Endothelial cell of umbilical vein (primary cell): ENCODE data around the gene USF2. TPM values are rescaled to one million over a fixed set of nuclear protein-coding genes. Genes with fewer than 3 reads are reported as not detected.

Experiments
- BruUV-seq: library from RNA; stranded (reverse); fragments of 400-500 nt; replicated peaks from 2 replicates; lab custom pipeline; 2021; lab: Mats Ljungman, UMichigan
- CTCF ChIA-PET: fragments of 300-600, 350-600 bp; sonication (Branson Sonifier 250); formaldehyde crosslinking; loops from one replicate; lab custom pipeline; 2021; ENCODE audit warnings: antibody characterized with exemption, inconsistent platforms; lab: Charles Lee
- POLR2A ChIA-PET: fragments of 300-600, 350-600 bp; sonication (Branson Sonifier 250); formaldehyde crosslinking; loops from one replicate; lab custom pipeline; 2021; ENCODE audit warnings: antibody characterized with exemption, inconsistent platforms; lab: Charles Lee
- DNase-seq: peaks from one replicate; pipeline ENCODE4 v3.0.0-alpha.2; 2011; ENCODE audit warnings: low read depth, low spot score
- FAIRE-seq: peaks from 2 replicates; lab custom pipeline; 2011; peaks lifted over from hg19 to GRCh38; lab: Jason Lieb, UNC
- H2AFZ ChIP-seq: 2 replicates; pipeline ENCODE4 v1.6.0; 2012; ENCODE audit warnings: low read depth, low read length, control low read depth, inconsistent platforms
- H3K27ac ChIP-seq: 2 replicates; pipeline ENCODE4 v1.5.1; 2011; ENCODE audit warnings: low read depth, mild to moderate bottlenecking, control low read depth, low read length, moderate library complexity; ENCODE audit not compliant: insufficient read depth
- H3K27me3 ChIP-seq, 2 experiments: 2 replicates each; pipeline versions ENCODE4 v1.6.0 to v1.6.1; 2011; ENCODE audit warnings: low read length in 2 of 2, mixed read lengths in 1 of 2; ENCODE audit not compliant: control insufficient read depth in 2 of 2, insufficient read depth in 2 of 2
- H3K36me3 ChIP-seq, 2 experiments: 2 replicates in 1 of 2; 3 replicates in 1 of 2; pipeline ENCODE4 v1.5.1; 2011; ENCODE audit warnings: low read length in 2 of 2, mild to moderate bottlenecking in 1 of 2, moderate library complexity in 1 of 2; ENCODE audit not compliant: control insufficient read depth in 2 of 2, insufficient read depth in 2 of 2; ENCODE audit errors: extremely low read depth in 1 of 2
- H3K4me1 ChIP-seq: 3 replicates; pipeline ENCODE4 v1.5.1; 2011; ENCODE audit warnings: mild to moderate bottlenecking, low read length; ENCODE audit not compliant: control insufficient read depth, insufficient read depth; ENCODE audit errors: extremely low read depth
- H3K4me2 ChIP-seq: 2 replicates; pipeline ENCODE4 v1.6.1; 2011; ENCODE audit warnings: low read length, control low read depth, mixed read lengths; ENCODE audit not compliant: insufficient read depth
- H3K4me3 ChIP-seq, 3 experiments: fragments of 200-600 bp in 1 of 3; sonication (generic), shearing (Covaris generic) in 1 of 3; replicated peaks in 1 of 3; 2 replicates each; pipeline ENCODE4 v1.5.1; 2011 to 2016; ENCODE audit warnings: control low read depth in 3 of 3, low read length in 3 of 3, mild to moderate bottlenecking in 2 of 3, inconsistent platforms in 1 of 3, low read depth in 1 of 3, moderate library complexity in 1 of 3; ENCODE audit not compliant: insufficient read depth in 1 of 3
- H3K79me2 ChIP-seq: 2 replicates; pipeline ENCODE4 v1.6.0; 2012; ENCODE audit warnings: low read length, inconsistent platforms; ENCODE audit not compliant: control insufficient read depth, insufficient read depth
- H3K9ac ChIP-seq: replicated peaks from 2 replicates; pipeline ENCODE3; 2011; ENCODE audit warnings: low read length, control low read depth; ENCODE audit not compliant: insufficient read depth; ENCODE audit errors: extremely low read depth
- H3K9me1 ChIP-seq: replicated peaks from 3 replicates; pipeline ENCODE4 v1.6.0; 2011; ENCODE audit warnings: mild to moderate bottlenecking, low read length; ENCODE audit not compliant: control insufficient read depth, insufficient read depth; ENCODE audit errors: extremely low read depth
- H3K9me3 ChIP-seq: replicated peaks from 2 replicates; pipeline ENCODE4 v1.5.1; 2012; ENCODE audit warnings: low read length, inconsistent platforms; ENCODE audit not compliant: control insufficient read depth, insufficient read depth
- H4K20me1 ChIP-seq: replicated peaks from 2 replicates; pipeline ENCODE3; 2011; ENCODE audit warnings: mild to moderate bottlenecking, low read length; ENCODE audit not compliant: control insufficient read depth, insufficient read depth; ENCODE audit errors: extremely low read depth
- EZH2 ChIP-seq: IDR thresholded peaks from 2 replicates; pipeline ENCODE4 v1.6.1; 2012; ENCODE audit warnings: borderline replicate concordance, low read depth, mild to moderate bottlenecking, moderate library complexity, low read length, inconsistent platforms; ENCODE audit not compliant: severe bottlenecking
- GATA2 ChIP-seq: IDR thresholded peaks from 2 replicates; pipeline ENCODE4 v1.7.0; 2011; ENCODE audit warnings: low read depth, mild to moderate bottlenecking, moderate library complexity, mixed read lengths, low read length; ENCODE audit not compliant: insufficient read length, insufficient read depth
- JUN ChIP-seq: IDR thresholded peaks from 2 replicates; pipeline ENCODE4 v1.6.1; 2011; ENCODE audit warnings: borderline replicate concordance, low read depth; ENCODE audit not compliant: insufficient read length, insufficient read depth
- MYC ChIP-seq: IDR thresholded peaks from one replicate; pipeline ENCODE4 v1.6.1; 2011; ENCODE audit warnings: mild to moderate bottlenecking, low read depth, low read length
- POLR2A ChIP-seq: IDR thresholded peaks from 2 replicates; pipeline ENCODE4 v1.6.1; 2012; ENCODE audit warnings: low read depth, mild to moderate bottlenecking, control low read depth, low read length
- dilution Hi-C: fragments of 300-500 bp; cut with MboI; formaldehyde crosslinking; loops from one replicate; pipeline ENCODE4 v1.15.0; 2019; ENCODE audit warnings: low sequenced_read_pairs; ENCODE audit not compliant: extremely low pct_ligation_motif_present
- intact Hi-C: fragments of 100-400 bp; cut with micrococcal nuclease; formaldehyde crosslinking; loops from one replicate; pipeline ENCODE4 v1.10.0; 2022
- polyA plus RNA-seq, 4 experiments: library from polyadenylated mRNA; depleted of rRNA in 3 of 4; stranded (reverse) in 3 of 4; unstranded in 1 of 4; fragments of >200 nt; gene quantifications; 2 replicates each; pipeline versions ENCODE4 v1.2.1 to v1.2.3, GENCODE V29; 2011 to 2012; ENCODE audit warnings: missing spikeins in 1 of 4
- total RNA-seq: library from RNA; stranded (reverse); gene quantifications from 2 replicates; pipeline ENCODE4 v1.2.3, GENCODE V29; 2021

Gene USF2
- total and polyA plus RNA-seq, 2 donors (not counting 3 experiments of a cell fraction or from before 2014, with no cell fraction given) = 75.0 to 76.8 TPM

DNA sequence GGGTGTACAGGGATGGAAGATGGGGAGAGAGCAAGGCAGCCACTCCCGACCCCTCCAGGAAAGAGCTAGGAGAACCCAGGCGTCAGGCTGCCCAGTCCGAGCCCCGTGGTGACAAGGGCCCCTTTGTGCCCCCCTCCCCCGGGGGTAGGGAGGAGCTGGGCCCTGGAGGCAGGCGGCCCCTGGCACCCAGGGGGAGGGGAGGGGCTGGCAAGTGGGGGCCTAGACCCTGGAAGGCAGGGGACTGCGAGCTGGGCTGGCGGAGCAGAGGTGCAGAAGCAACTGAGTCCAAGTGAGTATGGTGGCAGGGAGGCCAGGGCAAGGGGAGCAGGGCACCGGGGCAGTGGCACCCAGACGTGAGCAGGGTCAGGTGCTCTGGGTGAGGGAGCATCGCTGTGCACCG lies 23.2 kb downstream of the USF2 start, which contains the start of gene MAG:
Gene MAG (plus strand): TSS at position 246 of the 400 bp plus-strand sequence. CDS start 3,248 bp downstream, outside the sequence.
- ChIA-PET POLR2A (no interaction called here), CTCF (no interaction called here)
- Histone ChIP-seq H3K36me3 (no peaks in the 10 kb centered on the region), H2AFZ (no peak within 1 kb of the TSS), H3K4me3 (no peak within 1 kb of the TSS), H3K9me3 (no peaks in the 10 kb centered on the region), H3K27ac (no peak within 1 kb of the TSS), H3K9ac (no peak within 1 kb of the TSS), H3K27me3 (no peaks in the 10 kb centered on the region), H3K79me2 (no peaks in the 10 kb centered on the region), H4K20me1 (no peaks in the 10 kb centered on the region), H3K4me1 (no peaks in the 10 kb centered on the region), H3K9me1 (no peaks in the 10 kb centered on the region), H3K4me2 (no peak within 1 kb of the TSS)
- intact Hi-C loops = no loop called here
- dilution Hi-C loops = no loop called here
- FAIRE-seq = no peak
- no peak for TF ChIP-seq JUN
- no peak for TF ChIP-seq MYC
- no TSS peak for BruUV-seq
- DNase-seq = no peak

DNA sequence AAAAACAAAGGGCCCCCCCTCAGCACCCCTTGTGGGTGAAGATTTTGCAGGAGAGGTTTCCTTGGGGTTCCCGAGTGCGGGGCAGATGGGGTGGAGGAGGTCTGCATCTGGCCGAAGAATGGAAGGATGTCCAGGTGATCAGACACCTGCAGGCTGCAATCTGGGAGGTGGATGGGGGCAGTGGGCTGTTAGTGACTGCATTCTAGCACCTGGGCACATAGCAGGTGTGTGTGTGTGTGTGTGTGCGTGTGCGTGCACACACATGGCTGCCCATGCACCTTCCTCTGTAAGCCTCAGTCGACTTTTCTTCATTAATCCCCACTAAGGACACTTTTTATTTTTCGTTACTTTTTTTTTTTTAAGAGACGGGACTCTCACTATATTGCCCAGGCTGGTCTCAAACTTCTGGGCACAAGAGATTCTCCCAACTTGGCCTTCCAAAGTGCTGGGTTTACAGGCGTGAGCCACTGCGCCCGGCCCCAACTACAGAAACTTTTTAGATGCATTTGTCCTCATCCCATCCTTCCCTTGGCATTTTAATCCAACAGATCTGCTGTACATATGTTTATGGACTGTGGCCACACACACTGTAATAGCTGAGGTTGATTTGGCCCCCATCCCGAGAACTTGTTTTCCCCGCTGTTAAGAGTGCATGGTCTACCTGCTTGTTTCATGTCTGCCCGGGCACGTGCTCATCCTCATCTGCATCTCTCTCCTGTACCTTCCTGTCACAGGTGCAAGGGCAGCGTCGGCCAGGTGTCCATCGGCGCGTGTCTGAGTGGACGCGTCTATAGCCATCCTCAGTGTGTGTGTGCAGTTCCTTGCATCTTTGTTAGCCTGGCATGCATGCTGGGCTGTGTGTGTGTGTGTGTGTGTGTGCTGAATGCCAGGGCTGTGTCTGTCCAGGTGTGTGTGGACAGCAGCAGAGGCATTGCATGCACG lies 23.9 kb downstream of the USF2 start:
- no peaks in the 10 kb centered on the region for H3K36me3 ChIP-seq
- POLR2A ChIA-PET = no interaction called here
- no peak for FAIRE-seq
- no peak overlapping the region for H3K4me3 ChIP-seq
- intact Hi-C loops (no loop called here), dilution Hi-C loops (no loop called here)
- H3K9me3 ChIP-seq = no peaks in the 10 kb centered on the region
- H3K27ac ChIP-seq = no peak overlapping the region
- no peaks in the 10 kb centered on the region for H3K27me3 ChIP-seq
- H3K9me1 ChIP-seq = no peaks in the 10 kb centered on the region
- no peak overlapping the region for H3K4me2 ChIP-seq
- CTCF ChIA-PET = no interaction called here
- H4K20me1 ChIP-seq = no peaks in the 10 kb centered on the region
- no peak for TF ChIP-seq MYC
- no peak for TF ChIP-seq POLR2A
- TF ChIP-seq GATA2 = no peak
- no peak for TF ChIP-seq EZH2
- no peaks in the 10 kb centered on the region for H3K4me1 ChIP-seq
- H2AFZ ChIP-seq = no peak overlapping the region
- no peak for DNase-seq
- no peaks in the 10 kb centered on the region for H3K79me2 ChIP-seq
- no TSS peak for BruUV-seq
- no peak overlapping the region for H3K9ac ChIP-seq
